ENCODE results near the gene DIAPH1.

Gene DIAPH1

DNA sequence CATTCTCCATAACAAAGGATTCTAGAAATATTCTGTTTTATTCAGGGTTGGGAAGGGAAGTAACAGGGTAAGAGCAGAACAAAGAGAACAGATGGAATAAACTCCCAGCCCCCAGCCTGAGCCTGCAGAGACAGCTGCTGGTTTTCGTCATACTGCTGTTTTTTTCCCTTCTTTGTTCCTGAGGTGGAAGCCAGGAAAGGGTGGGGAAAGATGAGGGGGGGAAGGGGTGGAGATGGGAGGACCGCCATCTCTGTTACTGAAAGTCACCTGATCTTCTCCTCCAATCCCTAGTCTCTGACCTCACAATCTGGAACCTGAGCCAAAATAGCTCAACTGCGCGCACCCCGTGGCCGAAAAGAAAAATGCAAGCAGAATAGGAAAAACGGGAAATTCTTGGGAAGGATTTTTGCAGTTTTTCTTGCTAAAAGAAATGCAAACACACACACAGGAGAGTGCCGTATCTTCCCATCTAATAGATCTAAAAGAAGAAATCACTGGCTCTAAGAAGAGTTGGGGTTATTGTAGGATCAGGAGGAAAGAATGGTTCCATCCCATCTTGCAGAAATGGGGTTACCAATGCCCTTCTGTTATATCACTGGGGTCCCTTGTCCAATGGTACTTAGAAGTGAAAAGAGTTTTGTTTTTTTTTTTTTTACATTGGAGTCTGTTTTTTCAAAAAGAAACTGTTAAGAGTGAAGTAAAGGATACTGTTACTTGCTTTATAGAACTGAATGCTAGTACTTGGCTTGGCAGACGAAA lies 57.9 kb downstream of the DIAPH1 start:
- DNase-seq (ENCODE audit: low spot score) = peak; percentile 84

DNA sequence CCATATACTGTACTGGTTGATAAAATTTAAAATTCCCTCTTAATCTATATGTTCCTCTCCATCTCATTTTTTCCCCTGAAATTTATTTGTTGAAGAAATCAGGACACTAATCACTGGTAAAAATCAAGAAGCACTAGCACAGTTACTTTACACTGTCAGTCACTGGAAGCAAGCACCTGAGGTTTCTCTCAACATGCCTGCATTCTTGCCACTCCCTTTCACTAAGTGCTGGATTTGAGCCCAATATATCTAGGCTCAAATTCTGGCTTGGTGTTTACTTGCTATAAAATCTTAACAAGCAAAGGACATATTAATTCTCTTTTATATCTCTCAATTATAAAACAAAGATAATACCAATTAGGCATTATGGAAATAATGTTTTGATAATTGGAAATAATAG lies 58.6 kb downstream of the DIAPH1 start:
- DNase-seq (ENCODE audit: low spot score) = no peak

DNA sequence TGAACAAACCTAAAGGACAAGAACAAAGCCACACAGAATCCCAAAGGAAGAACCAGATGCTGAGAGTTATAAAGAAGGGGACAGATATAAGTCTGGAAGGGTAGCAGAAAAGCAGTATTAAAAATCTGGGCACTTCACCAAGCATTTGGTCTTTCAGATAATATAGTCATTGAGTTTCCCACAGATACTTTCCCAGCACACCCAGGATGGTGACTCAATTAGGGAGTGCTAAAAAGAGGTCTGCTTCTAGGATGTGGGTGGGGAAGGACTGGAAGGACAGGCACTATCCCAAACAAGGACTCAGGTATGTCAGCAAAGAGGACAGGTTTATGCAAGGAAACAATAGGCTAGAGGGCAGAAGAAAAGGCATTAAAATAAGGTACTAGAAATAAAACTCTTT lies 59.3 kb downstream of the DIAPH1 start:
- DNase-seq (ENCODE audit: low spot score) = peak; percentile 9

DNA sequence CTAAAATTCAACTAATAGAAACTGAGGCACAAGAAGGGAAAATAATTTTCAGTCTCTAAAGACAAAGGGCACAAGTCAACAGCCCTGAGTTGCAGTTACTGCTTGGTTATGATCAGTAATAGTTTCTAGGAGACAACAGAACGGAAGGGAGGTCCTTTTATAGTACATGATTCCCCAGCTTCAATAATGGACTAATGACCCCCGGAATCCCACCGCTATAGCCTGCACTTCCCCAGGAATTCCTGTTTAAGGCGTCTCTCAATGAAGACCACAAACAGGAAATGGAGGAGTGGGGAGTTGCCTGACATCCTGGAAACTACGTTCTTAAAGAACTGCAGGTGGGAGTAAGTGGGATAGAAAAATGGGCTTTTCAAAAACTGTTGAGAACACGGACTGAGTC lies 60.6 kb downstream of the DIAPH1 start:
- no peak for DNase-seq (ENCODE audit: low spot score)

DNA sequence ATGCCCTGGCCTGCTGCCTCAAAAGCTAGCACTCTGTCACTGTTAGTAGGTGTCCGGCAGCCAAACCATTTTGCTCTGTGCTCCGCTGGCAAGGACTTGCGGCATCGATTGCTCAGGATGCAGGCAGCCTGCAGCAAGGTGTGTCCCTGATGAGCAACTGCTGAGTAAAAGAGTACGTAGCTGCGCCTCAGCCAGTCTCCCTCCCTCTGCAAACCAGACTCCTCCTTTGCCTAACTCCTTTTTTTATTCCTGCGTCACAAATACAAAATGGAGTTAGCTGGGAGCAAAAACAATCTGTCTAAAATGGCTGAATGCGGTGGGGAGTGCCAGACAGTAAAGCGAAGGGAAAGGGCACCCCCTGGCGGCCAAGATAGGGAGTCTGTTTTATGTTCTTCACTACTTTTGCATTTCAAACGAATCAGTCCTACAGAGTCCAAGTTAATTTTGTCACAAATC lies 61.1 kb downstream of the DIAPH1 start:
- peak; percentile 89 for DNase-seq (ENCODE audit: low spot score)

DNA sequence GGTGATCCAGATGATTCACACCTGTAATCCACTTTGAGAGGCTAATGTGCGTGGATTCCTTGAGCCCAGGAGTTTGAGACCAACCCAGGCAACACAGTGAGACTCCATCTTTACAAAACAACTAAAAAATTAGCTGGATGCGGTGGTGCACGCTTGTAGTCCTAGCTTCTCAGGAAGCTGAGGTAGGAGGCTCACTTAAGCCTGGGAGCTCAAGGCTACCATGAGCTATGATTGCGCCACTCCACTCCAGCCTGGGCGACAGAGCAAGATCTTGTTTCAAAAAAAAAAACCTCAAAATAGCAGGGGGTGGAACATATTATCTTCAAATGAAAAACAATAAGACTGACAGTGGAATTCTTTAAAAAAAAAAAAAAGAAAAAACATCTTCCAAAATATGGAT lies 70.9 kb downstream of the DIAPH1 start:
- DNase-seq (ENCODE audit: low spot score) = no peak

DNA sequence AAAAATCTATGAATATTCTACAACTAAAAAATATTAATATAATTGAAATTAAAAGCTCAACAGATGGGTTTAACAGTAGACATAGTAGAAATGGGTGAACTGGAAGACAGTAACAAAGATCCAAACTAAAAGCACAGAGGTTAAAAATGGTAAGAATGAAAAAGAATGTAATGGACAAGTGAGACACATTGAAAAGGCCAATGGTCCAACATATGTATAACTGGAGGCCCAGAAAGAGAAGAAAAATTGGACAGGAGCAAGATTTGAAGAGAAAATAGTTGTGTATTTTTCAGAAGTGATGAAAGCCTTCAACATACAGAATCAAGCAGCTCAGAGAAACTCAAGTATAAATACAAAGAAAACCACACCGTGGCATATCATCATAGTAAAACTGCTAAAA lies 71.3 kb downstream of the DIAPH1 start:
- DNase-seq (ENCODE audit: low spot score) = no peak

DNA sequence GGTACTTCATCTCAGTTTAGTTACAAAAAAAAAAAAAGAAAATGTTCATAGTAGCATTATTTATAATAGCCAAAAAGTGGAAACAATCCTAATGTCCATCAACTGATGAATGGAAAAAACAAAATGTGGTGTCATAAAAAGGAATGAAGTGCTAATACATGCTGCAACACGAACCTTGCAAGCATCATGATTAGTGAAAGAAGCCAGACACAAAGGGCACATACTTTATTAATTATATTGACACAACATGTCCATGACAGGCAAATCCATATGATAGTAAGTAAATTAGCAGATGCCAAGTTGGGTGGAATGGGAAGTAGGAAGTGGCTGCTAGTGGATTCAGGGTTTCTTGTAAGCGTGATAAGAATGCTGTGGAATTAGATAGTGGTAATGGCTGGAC lies 75.7 kb downstream of the DIAPH1 start:
- DNase-seq (ENCODE audit: low spot score) = no peak

DNA sequence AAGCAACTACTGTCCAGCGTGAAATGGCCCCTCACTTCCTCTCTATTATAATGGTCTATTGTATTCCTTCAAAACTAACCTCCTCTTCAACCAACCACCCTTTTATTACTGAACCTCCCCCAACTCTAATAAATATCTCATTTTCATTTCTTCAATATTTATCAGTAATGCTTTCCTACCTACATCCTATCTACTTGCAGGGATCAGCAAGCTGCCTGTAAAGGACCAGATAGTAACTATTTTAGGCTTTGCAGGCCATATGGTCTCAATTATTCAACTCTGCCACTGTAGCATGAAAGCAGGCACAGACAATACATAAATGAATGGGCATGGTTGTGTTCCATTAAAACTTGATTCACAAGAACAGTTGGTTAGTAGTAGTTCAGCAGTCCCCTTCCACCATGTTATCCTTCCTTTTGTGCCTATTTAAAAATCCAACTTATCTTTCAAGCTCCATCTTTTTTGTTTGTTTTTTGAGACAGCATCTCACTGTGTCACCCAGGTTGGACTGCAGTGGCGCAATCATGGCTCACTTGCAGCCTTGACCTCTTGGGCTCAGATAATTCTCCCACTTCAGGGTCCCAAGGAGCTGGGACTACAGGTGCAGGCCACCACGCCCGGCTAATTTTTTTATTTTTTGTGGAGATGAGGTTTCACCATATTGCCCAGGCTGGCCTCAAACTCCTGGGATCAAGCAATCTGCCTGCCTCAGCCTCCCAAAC lies 84.1 kb downstream of the DIAPH1 start:
- no peak for DNase-seq (ENCODE audit: low spot score)

DNA sequence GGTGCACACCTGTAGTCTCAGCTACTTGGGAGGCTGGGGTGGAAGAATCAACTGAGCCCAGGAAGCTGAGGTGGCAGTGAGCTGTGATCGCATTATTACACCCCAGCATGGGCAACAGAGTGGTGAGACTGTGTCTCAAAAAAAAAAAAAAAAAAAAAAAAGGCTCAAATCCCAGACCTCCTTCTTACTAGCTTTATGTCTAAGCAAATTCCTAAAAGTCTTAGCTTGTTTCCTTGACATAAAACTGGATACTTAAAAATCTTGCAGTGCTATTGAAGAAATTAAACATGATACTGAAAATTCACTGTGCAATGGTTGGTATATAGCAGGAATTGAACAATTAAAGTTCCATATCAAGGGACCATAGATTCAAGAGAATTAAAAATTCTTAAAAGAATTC lies 84.9 kb downstream of the DIAPH1 start:
- peak; percentile 17 for DNase-seq (ENCODE audit: low spot score)

DNA sequence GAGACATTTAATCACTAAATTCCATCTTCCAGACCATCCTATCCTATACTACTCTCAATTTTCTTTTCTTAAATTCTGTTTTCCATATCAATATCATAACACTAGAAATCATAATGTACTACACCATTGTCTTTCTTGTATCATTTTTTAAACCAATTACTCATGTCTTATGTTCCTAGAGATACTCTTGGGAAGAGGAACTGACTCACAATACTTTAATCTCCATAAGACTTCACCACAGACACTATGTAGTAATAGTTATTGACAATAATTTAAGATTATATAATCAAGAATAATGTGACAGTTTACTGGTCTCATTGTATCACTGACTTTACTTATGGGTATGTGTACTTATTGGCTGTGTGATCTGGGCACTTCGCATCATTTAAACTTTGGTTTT lies 86.1 kb downstream of the DIAPH1 start:
- DNase-seq (ENCODE audit: low spot score) = no peak

DNA sequence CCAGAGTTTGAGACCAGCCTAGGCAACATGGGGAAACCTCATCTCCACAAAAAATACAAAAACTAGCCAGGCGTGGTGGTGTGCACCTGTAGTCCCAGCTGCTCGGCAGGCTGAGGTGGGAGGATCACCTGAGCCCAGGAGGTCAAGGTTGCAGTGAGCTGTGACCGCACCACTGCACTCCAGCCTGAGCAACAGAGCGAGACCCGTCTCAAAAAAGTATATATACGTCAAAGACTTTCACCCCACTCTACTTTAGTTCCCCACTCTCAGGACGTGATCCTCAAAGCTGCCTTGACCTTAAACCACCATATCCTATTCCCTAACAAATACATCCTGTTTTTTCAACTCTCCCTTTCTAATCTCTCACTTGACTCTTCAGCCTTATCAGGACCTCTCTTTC lies 88.9 kb downstream of the DIAPH1 start:
- DNase-seq (ENCODE audit: low spot score) = no peak

DNA sequence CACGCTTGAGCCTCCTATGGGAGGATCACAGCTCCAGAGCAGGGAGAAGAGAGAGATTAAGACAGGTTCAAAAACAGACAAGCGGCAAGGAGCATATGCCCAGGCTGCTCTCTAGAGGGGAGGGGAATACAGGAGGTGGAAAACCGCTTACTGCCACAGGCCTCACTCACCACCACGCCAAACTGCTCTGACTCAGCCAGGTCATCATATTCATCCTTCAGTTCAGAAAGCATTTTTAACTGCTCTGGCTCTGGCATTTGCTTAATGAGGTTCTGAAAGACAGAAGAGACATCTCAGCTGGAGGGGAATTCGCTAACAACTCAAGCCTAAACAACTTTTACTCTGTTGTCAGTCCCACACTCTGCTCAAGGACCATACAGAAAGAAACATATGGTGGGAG lies 89.8 kb downstream of the DIAPH1 start:
- DNase-seq (ENCODE audit: low spot score) = peak; percentile 75

DNA sequence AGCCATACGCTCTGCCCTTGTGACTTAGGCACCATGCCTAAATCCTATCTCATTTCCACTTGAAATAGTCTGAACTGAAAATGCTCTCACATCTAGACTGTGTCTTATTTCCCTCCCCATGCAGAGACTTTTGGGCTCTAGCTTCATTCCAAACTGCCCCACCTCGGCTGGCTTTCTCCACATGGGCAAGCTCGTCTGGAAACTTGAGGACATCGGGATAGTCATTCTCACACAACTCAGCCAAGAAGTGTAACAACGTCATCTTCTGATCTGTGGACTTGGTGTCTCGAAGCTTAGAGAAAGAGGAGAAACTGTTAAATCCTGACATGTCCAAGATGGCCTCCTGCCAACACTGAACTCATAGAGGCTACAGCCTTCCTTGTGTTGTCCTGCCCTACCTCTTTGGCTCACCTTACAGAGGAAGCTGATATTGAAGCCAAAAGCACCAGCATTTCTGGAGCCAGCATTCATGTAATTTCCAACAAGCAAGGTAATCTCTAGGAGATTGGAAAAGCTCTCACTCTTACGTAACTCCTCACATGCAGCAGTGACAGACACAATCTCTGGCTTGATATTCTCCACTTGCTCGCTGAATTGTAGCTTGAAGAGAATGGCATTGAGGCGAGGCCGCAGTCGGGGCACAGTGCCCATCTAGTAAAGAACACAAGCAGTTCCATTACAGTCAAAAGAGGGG lies 90.4 kb downstream of the DIAPH1 start:
- peak; percentile 53 for DNase-seq (ENCODE audit: low spot score)

DNA sequence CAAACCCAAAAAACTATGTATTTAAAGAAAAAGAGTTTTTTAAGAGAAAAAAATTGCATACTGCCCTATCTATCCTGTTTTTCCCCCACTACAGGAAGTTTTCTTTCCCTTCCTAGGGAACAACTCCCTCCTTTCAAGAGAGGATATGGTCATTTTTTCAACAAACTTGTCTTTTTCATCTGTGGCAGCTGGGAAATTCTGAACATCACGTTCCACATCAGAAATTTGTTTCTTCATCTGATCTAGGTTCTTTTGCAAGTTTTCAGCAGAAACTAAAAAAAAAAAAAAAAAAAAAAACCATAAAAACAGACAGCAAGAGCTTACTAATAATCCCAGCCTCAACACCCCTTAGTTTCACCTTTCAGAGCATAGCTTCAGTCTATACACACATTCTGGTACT lies 91.4 kb downstream of the DIAPH1 start:
- DNase-seq (ENCODE audit: low spot score) = no peak

DNA sequence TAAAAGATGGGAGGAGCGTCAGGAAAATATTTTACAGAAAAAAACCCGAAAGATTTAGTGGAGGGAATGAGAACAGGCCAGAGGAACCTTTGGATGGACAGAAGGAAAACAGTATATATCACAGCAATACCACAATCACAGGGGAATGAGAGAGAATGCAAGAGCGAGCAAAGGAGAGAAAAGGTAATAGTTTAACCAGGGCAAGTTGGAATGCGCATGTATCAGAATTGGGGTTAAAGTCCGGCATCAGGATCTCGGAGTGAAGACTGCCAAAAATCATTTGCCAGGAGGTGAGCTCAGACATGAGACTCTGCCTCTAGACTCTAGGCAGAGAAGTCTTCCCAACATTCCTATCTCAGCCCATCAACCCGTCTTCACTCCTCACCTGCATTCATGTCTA lies 93.1 kb downstream of the DIAPH1 start:
- DNase-seq (ENCODE audit: low spot score) = no peak

DNA sequence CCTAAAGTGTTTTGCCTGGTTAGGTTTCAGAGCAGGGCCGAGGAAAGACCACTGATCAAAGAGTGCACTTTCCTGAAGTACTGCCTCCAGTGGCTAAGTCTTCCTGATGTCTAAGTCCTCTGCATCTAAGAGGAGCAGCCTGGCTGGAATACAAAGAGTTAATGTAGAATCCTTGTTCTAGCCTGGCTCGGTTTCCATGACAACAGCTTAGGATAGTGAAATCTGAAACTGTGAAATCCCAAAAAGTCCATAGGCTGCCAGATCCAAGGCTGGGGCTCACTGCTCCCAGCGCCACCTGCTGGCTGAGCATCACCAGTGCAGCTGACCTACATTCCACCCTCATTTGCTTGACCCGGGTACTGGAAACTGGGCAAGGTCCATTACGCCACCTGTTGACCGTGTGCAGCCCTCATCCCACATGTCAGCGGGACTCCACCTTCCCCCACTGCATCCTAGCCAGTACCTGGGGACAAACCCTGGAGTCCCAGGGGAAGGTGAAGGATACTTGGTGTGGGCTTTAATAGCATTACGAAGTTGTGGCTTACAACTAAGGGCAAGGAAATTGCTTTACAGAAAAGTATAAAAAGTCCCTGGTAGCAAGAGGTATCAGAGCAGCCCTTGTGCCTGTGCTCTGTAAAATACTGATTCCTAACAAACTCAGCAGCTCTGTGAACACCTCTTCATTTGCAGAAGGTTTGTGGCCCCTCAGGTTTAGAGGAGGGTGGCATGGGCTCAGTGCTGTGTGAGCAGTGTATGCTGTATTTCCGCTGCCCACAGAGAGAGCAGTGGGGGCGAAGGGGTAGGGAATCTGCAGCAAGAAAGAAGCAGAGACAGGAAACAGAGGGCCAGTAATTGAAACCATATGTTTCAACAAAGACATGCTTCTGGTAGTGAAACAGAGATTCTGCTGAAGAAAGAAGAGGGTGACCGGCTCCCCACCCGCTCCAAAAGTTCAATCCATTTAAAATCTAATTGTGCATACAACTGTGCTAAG lies 93.9 kb downstream of the DIAPH1 start:
- peak; percentile 86 for DNase-seq (ENCODE audit: low spot score)

DNA sequence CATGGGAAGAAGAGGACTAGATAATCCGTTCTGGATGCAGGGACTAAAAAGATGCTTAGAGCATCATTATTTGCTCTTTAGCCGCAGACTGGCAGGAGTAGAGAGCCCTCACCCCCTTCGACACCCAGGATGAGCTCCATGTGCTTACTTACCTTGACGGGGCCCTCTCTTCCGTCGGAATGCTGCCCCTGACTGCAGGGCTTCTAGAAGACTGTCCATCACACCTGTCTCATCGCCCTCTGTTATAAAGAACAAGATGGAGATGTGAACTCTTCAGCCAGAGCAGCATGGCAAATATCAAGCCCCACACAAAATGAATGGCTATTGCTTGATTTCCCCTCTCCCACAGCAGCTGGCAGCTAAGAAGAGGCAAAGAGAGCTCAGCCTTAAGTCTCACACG lies 94.8 kb downstream of the DIAPH1 start:
- DNase-seq (ENCODE audit: low spot score) = no peak

DNA sequence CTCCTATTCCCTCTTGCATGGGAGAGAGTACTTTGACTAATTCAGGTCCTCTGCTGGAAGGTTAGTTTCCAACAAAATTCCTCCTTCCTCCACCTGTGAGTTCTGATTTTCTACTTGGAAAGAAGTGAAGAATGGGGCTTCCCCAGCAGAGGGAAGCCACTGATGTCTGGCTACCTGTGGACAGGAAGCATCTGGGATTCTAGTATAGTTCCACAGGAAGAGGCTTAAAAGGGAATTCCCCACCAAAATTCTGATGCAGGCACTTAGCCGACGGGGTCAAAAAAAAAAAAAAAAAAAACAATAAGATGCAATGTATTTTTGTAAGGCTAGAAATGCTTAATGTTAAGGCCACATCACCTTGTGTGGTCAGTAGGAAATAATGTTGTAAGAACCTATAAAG lies 96.5 kb downstream of the DIAPH1 start:
- no peak for DNase-seq (ENCODE audit: low spot score)

DNA sequence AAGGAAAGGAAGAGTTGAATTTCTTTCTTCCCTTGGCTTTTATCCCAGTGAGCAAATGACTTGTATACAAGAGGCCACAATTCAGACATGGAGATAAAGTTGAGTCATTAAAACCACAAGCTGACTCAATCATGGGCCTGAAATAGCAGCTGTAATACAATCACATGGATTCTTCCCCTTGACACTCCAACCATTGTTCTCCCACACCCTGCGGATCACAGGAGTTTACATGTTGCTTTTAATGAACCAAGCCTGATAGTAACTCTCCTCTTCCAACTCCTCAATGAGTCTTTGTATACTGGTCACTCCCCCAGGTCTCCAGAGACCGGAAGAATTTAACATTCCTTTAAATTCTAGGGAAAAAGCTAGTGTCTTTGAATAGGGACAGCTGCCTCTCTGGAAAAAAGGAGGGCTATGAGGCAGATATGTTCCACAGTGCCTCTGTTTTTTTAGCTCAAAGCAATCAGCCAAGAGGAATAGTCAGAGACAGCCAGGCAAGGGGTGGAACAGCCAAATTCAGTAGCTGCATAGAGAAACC lies 97.5 kb downstream of the DIAPH1 start:
- DNase-seq (ENCODE audit: low spot score) = peak; percentile 83
